Hepatocyte (in vitro differentiated cells): Measurements from ENCODE around the gene ATP2C2. TPM values are rescaled to one million over a fixed set of nuclear protein-coding genes. Genes with fewer than 3 reads are reported as not detected.

Experiments
- DNase-seq: peaks from one replicate; pipeline ENCODE4 v3.0.0-alpha.2; 2016; ENCODE audit warnings: low spot score
- H2AFZ ChIP-seq: fragments of 200-600 bp; sonication (generic); 2 replicates; pipeline ENCODE4 v1.6.0; 2016; ENCODE audit warnings: antibody characterized with exemption, mild to moderate bottlenecking
- H3K27ac ChIP-seq: fragments of 200-600 bp; sonication (generic); 2 replicates; pipeline ENCODE4 v1.5.1; 2016; ENCODE audit warnings: mild to moderate bottlenecking
- H3K27me3 ChIP-seq: fragments of 200-600 bp; sonication (generic); 2 replicates; pipeline ENCODE4 v1.6.1; 2016
- H3K36me3 ChIP-seq: fragments of 200-600 bp; sonication (generic); replicated peaks from 2 replicates; pipeline ENCODE4 v1.5.1; 2016; ENCODE audit warnings: low read depth; ENCODE audit not compliant: insufficient read depth
- H3K4me1 ChIP-seq: fragments of 200-600 bp; sonication (generic); 2 replicates; pipeline ENCODE4 v1.5.1; 2016; ENCODE audit warnings: mild to moderate bottlenecking, moderate library complexity; ENCODE audit not compliant: insufficient read depth
- H3K4me2 ChIP-seq: fragments of 200-600 bp; sonication (generic); 2 replicates; pipeline ENCODE4 v1.6.0; 2016
- H3K4me3 ChIP-seq: fragments of 200-600 bp; sonication (generic); 2 replicates; pipeline ENCODE4 v1.5.1; 2016; ENCODE audit warnings: mild to moderate bottlenecking
- H3K79me2 ChIP-seq: fragments of 200-600 bp; sonication (generic); 2 replicates; pipeline ENCODE4 v1.6.0; 2017; ENCODE audit warnings: mild to moderate bottlenecking
- H3K9me2 ChIP-seq: fragments of 200-600 bp; sonication (generic); replicated peaks from 2 replicates; pipeline ENCODE4 v1.6.0; 2017; ENCODE audit warnings: mild to moderate bottlenecking; ENCODE audit not compliant: insufficient read depth
- H3K9me3 ChIP-seq: fragments of 200-600 bp; sonication (generic); 2 replicates; pipeline ENCODE4 v1.5.1; 2016; ENCODE audit warnings: low read depth, mild to moderate bottlenecking
- H4K20me1 ChIP-seq: fragments of 200-600 bp; sonication (generic); 2 replicates; pipeline ENCODE4 v1.6.0; 2016; ENCODE audit warnings: mild to moderate bottlenecking; ENCODE audit not compliant: insufficient read depth, poor library complexity, severe bottlenecking
- CTCF ChIP-seq: fragments of 200-600 bp; sonication (generic); IDR thresholded peaks from 2 replicates; pipeline ENCODE4 v1.5.1; 2016; ENCODE audit warnings: antibody characterized with exemption, mild to moderate bottlenecking; ENCODE audit not compliant: poor library complexity
- EZH2 ChIP-seq: fragments of 200-600 bp; sonication (generic); IDR thresholded peaks from 2 replicates; pipeline ENCODE4 v1.6.1; 2016; ENCODE audit warnings: antibody characterized with exemption, mild to moderate bottlenecking, borderline replicate concordance
- EZH2phosphoT487 ChIP-seq: fragments of 200-600 bp; sonication (generic); IDR thresholded peaks from one replicate; pipeline ENCODE4 v1.6.1; 2018; ENCODE audit warnings: antibody characterized with exemption, mild to moderate bottlenecking, low read depth, moderate library complexity; ENCODE audit not compliant: unreplicated experiment, severe bottlenecking
- WGBS: methylation state at CpG from one replicate; pipeline ENCODE4 v1.1.6; 2016; ENCODE audit warnings: low lambda C conversion rate; ENCODE audit errors: missing lambda C conversion rate; 5-methylcytosine and 5-hydroxymethylcytosine counted together
- polyA plus RNA-seq: library from polyadenylated mRNA; unstranded; fragments of >200 nt; fragmentation: Nextera tagmentation; extraction: Ambion mirVana; gene quantifications from 2 replicates; pipeline ENCODE4 v1.2.1, GENCODE V29; 2016
- total RNA-seq: library from RNA; depleted of rRNA; stranded (reverse); fragments of >200 nt; gene quantifications from 2 replicates; pipeline ENCODE4 v1.2.3, GENCODE V29; 2014

The ATP2C2 gene
- total and polyA plus RNA-seq, 2 experiments from 2014 or later = 6.0 to 6.8 TPM

GRCh38 chr16:84324434-84325262 is 43.7 kb upstream of the ATP2C2 start:
- H2AFZ ChIP-seq = no peak overlapping the region
- TF ChIP-seq CTCF (no peak), EZH2phosphoT487 (no peak), EZH2 (no peak)
- no peaks in the 10 kb centered on the region for H3K27me3 ChIP-seq
- H4K20me1 ChIP-seq = no peaks in the 10 kb centered on the region
- no peaks in the 10 kb centered on the region for H3K36me3 ChIP-seq
- no peak overlapping the region for H3K4me2 ChIP-seq
- 50% methylated on average over 2 of the region's 2 CpGs for WGBS
- H3K9me2 ChIP-seq = no peaks in the 10 kb centered on the region
- no peak overlapping the region for H3K27ac ChIP-seq
- no peak overlapping the region for H3K4me3 ChIP-seq
- H3K79me2 ChIP-seq = no peaks in the 10 kb centered on the region
- H3K9me3 ChIP-seq = no peaks in the 10 kb centered on the region
- no peaks in the 10 kb centered on the region for H3K4me1 ChIP-seq
- no peak for DNase-seq

- H3K4me1 ChIP-seq = no peaks in the 10 kb centered on the region
- no peaks in the 10 kb centered on the region for H3K27me3 ChIP-seq
- no peaks in the 10 kb centered on the region for H3K36me3 ChIP-seq
- no peaks in the 10 kb centered on the region for H3K9me3 ChIP-seq
- no peaks in the 10 kb centered on the region for H3K9me2 ChIP-seq
- H3K4me3 ChIP-seq = no peak overlapping the region
- TF ChIP-seq CTCF = no peak
- no peak overlapping the region for H3K27ac ChIP-seq
- 84% methylated on average over 2 of the region's 2 CpGs for WGBS
- H2AFZ ChIP-seq = no peak overlapping the region
- H3K4me2 ChIP-seq = no peak overlapping the region
- no peak for DNase-seq
- H3K79me2 ChIP-seq = no peaks in the 10 kb centered on the region
- no peaks in the 10 kb centered on the region for H4K20me1 ChIP-seq
Measured at GRCh38 chr16:84326545-84326944, 41.8 kb upstream of the ATP2C2 start.

DNA sequence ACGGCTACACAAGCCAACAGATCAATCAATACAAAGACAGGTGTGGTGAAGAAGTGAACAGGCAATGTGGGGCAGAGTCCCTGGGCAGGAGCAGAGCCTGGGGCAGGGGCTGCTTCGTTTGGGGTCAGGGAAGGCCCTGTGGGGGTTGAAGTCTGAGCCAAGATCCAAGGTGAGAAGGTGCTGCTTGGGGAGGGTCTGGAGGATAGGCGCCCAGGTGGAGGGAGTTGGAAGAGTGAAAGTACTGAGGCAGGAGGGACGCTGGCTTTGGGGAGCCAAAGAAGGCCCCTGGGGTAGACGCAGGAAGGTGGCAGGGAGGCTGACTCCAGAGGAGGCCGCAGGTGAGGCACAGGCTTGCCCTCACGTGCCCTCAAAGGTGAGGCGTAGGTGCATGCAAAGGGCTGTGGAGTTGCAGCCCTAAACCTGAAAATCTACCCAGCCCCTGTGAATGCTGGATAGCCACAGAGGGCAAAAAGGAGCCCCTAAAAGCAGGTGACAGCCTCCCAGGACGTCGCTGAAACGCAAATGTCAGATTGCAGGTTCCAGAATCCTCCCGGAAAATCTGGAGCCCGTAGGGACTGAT is 40.3 kb upstream of the ATP2C2 start:
- no peak overlapping the region for H3K4me3 ChIP-seq
- no peaks in the 10 kb centered on the region for H3K27me3 ChIP-seq
- TF ChIP-seq EZH2phosphoT487 (no peak), CTCF (no peak), EZH2 (no peak)
- H3K4me1 ChIP-seq = no peaks in the 10 kb centered on the region
- WGBS = 86% methylated on average over 13 of the region's 13 CpGs
- H3K4me2 ChIP-seq = no peak overlapping the region
- H4K20me1 ChIP-seq = no peaks in the 10 kb centered on the region
- DNase-seq = no peak
- no peaks in the 10 kb centered on the region for H3K79me2 ChIP-seq
- no peaks in the 10 kb centered on the region for H3K36me3 ChIP-seq
- H3K9me3 ChIP-seq = no peaks in the 10 kb centered on the region
- H2AFZ ChIP-seq = no peak overlapping the region
- H3K27ac ChIP-seq = no peak overlapping the region
- no peaks in the 10 kb centered on the region for H3K9me2 ChIP-seq
